Ovary (tissue), 10 donors: ENCODE measurements around the gene MYO6. TPM values are rescaled to one million over a fixed set of nuclear protein-coding genes. Genes with fewer than 3 reads are reported as not detected.
"Not testable (repeated sequence)": the region's sequence is repeated elsewhere in the genome, so short reads cannot be mapped to it uniquely, and the experiment has no call there.

Experiments used
- DNase-seq, 5 donors: peaks; one replicate each; pipeline ENCODE4 v3.0.0-alpha.2; 2019 to 2020
- H3K27ac ChIP-seq, 2 donors: fragments of 200-600 bp; one replicate each; pipeline versions ENCODE4 v1.5.1 to v1.8.0; 2019 to 2022
- H3K27me3 ChIP-seq: fragments of 200-600 bp; one replicate; pipeline ENCODE4 v1.8.0; 2022
- H3K36me3 ChIP-seq: fragments of 200-600 bp; sonication (generic); one replicate; pipeline ENCODE4 v1.5.1; 2019
- H3K4me1 ChIP-seq: one replicate; pipeline ENCODE4 v1.8.1; 2013; ENCODE audit warnings: mild to moderate bottlenecking, moderate library complexity; ENCODE audit not compliant: insufficient read depth
- H3K4me3 ChIP-seq: fragments of 200-600 bp; sonication (generic); one replicate; pipeline ENCODE4 v1.5.1; 2017
- H3K9me3 ChIP-seq, 2 donors: fragments of 200-600 bp in 1 of 2; sonication (generic) in 1 of 2; one replicate each; pipeline versions ENCODE4 v1.5.1 to v1.8.1; 2013 to 2019; ENCODE audit warnings: mild to moderate bottlenecking in 1 of 2, moderate library complexity in 1 of 2
- EP300 ChIP-seq: sonication (generic); formaldehyde crosslinking; IDR thresholded peaks from one replicate; pipeline ENCODE4 v1.6.1; 2017; ENCODE audit warnings: antibody characterized with exemption
- POLR2A ChIP-seq: fragments of 450-650 bp; IDR thresholded peaks from one replicate; pipeline ENCODE4 v1.6.1; 2017; ENCODE audit warnings: antibody characterized with exemption, mild to moderate bottlenecking, moderate library complexity
- WGBS, 3 donors: extraction: QIAGEN DNeasy Blood & Tissue Kit in 1 of 3; methylation state at CpG; one replicate each; pipeline versions ENCODE4 v1.1.5 to v1.1.7; 2013 to 2017; 5-methylcytosine and 5-hydroxymethylcytosine counted together
- intact Hi-C, 4 donors: fragments of 100-400 bp; cut with DNase I; formaldehyde crosslinking; loops; one replicate each; pipeline versions ENCODE4 v1.11.0 to v1.15.1; 2022 to 2023
- long read RNA-seq, 3 donors: library from polyadenylated mRNA in 2 of 3; unstranded in 2 of 3; transcript quantifications; one replicate each; pipeline ENCODE4 v2.0.0 and lab custom pipeline, GENCODE V29; 2021 to 2026
- polyA plus RNA-seq, 2 donors: library from polyadenylated mRNA; stranded (reverse); fragments of 200-250 nt in 1 of 2; fragments of 350-450 nt in 1 of 2; fragmentation: Illumina TruSeq in 1 of 2; extraction: RNeasy Lipid Tissue Mini Kit (QIAGEN cat#74804) in 1 of 2; gene quantifications; one replicate each; pipeline ENCODE4 v1.2.3, GENCODE V29; 2013 to 2014
- total RNA-seq, 7 donors: library from RNA; depleted of rRNA in 2 of 7; stranded (reverse); fragments of >200 nt in 2 of 7; fragmentation: NEBNext Ultra II Directional in 3 of 7; extraction: Animal tissue kit (Norgen Biotek cat#: 25700) in 3 of 7; gene quantifications; one replicate each; pipeline versions ENCODE4 v1.1.0 to v1.2.4, GENCODE V29; 2016 to 2023
- TF ChIP-seq, protein P1 (sequence below), 3 donors: fragments of 450-650 bp in 2 of 3; fragments of 200-600 bp in 1 of 3; IDR thresholded peaks; one replicate each; pipeline versions ENCODE4 v1.5.1 to v1.8.0; 2016 to 2022; ENCODE audit warnings: antibody characterized with exemption in 3 of 3, mild to moderate bottlenecking in 1 of 3
- donor health status: DM: no; HTN: no; CAD: no; lungs with moderate emphysema.
- donor health status: DM: no; HTN: no; CAD: no.
- donor health status: Bipolar disorder and iron deficiency.
- donor health status: DM: yes; HTN: yes; CAD: no.
- donor health status: DM: no; HTN: no; CAD: no.
- donor health status: DM: yes; HTN: yes; CAD: no.

The MYO6 gene
- total RNA-seq (10 to 100 TPM in 4 of 7 donors, 1 to 10 TPM in 3; 7.5 to 20.8 (median 13.1) TPM), polyA plus RNA-seq (10 to 100 TPM in 1 of 2 donors, 1 to 10 TPM in 1; 4.4 to 12.3 TPM)
- long read RNA-seq, donor 1, partial matches to known transcripts = 63 of 73 reads
- long read RNA-seq, donor 1, other reads (novel, unspliced or antisense) = 10 of 73 reads
- long read RNA-seq, donor 2, partial matches to known transcripts = 40 of 40 reads
- long read RNA-seq, donor 2, other reads (novel, unspliced or antisense) = 0 of 40 reads
- long read RNA-seq, donor 3, partial matches to known transcripts = 6 of 30 reads
- long read RNA-seq, donor 3, other reads (novel, unspliced or antisense) = 24 of 30 reads

DNA sequence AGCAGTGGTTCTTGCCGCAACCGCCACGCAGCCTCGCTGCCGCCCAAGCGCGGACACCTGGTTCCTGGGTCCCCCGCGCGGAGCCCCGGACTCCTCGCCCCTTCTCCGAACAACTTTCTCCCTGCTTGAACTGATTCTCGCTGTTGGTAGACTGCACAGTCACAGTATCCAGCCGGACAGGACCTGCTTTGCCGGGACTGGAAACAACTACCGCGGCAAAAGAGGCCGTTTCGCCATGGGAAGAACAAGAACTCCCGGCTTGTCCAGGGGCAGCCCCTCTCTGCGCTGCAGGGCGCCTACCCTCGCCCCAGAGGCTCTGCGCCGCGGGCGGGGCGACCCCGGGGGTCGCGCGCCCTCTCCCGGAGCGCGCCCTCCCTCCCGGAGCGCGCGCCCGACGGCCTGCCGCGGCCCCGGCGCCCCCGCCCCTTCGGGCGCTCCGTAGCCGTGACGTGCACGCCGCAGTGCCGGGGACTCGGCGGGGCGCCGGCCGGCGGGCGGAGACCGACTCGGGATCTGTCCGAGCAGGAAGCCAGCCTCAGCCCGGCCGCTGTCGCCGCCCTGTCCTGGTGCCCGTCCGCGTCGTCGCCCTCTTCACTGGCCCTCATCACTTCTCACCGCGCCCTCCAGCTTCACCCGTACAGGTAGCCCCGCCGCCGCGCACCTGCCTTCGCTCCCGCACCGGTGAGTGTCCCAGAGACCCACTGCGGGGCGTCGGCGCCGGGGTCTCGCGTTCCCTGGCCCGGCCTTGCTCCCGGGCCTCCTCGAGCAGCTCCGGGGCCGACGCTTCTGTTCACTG lies at the start of gene MYO6:
Gene MYO6 (plus strand): TSS at position 497 of the 796 bp plus-strand sequence. CDS start 68,309 bp downstream, outside the sequence.
- H3K27ac ChIP-seq = peak within 1 kb of the TSS; percentile 62 to 70
- H3K4me3 ChIP-seq = peak within 1 kb of the TSS; percentile 81
- intact Hi-C loops = loop anchor here in 1 of 4 donors (5.0 kb wide), 1 partner anchor 147 kb away; the partner anchor contains the start of gene SENP6
- DNase-seq = peak; percentile 61 to 78 (median 71)
- no peaks in the 10 kb centered on the region for H3K9me3 ChIP-seq
- peaks cover 2% of the 10 kb centered on the region for H3K4me1 ChIP-seq
- H3K27me3 ChIP-seq = no peaks in the 10 kb centered on the region
- 0% methylated on average over 22 to 95 of the region's 97 CpGs for WGBS, 3 donors
- TF ChIP-seq, protein P1, sequence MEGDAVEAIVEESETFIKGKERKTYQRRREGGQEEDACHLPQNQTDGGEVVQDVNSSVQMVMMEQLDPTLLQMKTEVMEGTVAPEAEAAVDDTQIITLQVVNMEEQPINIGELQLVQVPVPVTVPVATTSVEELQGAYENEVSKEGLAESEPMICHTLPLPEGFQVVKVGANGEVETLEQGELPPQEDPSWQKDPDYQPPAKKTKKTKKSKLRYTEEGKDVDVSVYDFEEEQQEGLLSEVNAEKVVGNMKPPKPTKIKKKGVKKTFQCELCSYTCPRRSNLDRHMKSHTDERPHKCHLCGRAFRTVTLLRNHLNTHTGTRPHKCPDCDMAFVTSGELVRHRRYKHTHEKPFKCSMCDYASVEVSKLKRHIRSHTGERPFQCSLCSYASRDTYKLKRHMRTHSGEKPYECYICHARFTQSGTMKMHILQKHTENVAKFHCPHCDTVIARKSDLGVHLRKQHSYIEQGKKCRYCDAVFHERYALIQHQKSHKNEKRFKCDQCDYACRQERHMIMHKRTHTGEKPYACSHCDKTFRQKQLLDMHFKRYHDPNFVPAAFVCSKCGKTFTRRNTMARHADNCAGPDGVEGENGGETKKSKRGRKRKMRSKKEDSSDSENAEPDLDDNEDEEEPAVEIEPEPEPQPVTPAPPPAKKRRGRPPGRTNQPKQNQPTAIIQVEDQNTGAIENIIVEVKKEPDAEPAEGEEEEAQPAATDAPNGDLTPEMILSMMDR (IDR thresholded peaks at IDR 0.05) = no peak
- TF ChIP-seq EP300 (no peak), POLR2A (peak; percentile 43)
- H3K36me3 ChIP-seq = no peaks in the 10 kb centered on the region

DNA sequence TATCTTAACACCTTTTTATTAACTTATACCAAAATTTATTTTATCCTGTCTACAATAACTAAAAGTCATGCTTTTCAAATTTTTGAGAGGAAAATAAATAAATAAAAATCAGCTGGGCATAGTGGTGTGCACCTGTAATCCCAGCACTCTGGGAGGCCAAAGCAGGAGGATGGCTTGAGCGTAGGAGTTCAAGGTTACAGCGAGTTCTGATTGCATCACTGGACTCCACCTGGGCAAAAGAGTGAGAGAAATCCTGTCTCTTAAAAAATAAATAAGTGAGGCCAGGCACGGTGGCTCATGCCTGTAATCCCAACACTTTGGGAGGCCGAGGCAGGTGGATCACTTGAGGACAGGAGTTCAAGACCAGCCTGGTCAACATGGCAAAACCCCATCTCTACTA lies 40.7 kb upstream of the MYO6 start:
- H3K4me3 ChIP-seq, intact Hi-C loops, H3K27me3 ChIP-seq, H3K4me1 ChIP-seq, DNase-seq, H3K36me3 ChIP-seq, H3K9me3 ChIP-seq, H3K27ac ChIP-seq: not testable (repeated sequence)
- 95 to 98% (median 95%) methylated on average over 4 of the region's 4 CpGs for WGBS, 3 donors

DNA sequence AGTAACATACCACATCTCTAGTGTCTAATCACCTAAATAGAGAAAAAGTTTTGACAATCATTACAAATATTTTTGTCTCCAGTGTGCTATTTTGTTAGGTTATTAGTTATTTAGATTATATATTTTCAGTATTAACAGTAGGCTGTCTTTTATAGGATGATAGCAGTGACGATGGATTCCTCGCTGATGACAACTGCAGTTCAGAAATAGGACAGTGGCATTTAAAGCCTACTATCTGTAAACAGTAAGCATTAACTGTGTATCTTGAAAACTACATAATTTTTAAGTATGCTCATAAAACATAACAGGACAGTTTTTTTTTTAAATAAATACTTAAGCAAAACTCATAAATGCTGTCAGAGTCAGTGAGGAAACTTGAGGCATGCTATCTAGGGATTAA lies 37.9 kb upstream of the MYO6 start:
- no peaks in the 10 kb centered on the region for H3K27me3 ChIP-seq
- no peaks in the 10 kb centered on the region for H3K9me3 ChIP-seq
- H3K27ac ChIP-seq = no peak overlapping the region
- H3K36me3 ChIP-seq = no peaks in the 10 kb centered on the region
- WGBS, 3 donors = 73 to 87% (median 82%) methylated on average over 2 of the region's 2 CpGs
- no peak overlapping the region for H3K4me3 ChIP-seq
- DNase-seq = no peak
- no peak for TF ChIP-seq EP300
- no peak for TF ChIP-seq POLR2A
- TF ChIP-seq, protein P1 (IDR thresholded peaks at IDR 0.05) = no peak
- intact Hi-C loops = no loop called here
- no peaks in the 10 kb centered on the region for H3K4me1 ChIP-seq

GRCh38 chr6:75719133-75719532 lies 29.9 kb upstream of the MYO6 start:
- no peak for DNase-seq
- H3K27ac ChIP-seq = no peak overlapping the region

DNA sequence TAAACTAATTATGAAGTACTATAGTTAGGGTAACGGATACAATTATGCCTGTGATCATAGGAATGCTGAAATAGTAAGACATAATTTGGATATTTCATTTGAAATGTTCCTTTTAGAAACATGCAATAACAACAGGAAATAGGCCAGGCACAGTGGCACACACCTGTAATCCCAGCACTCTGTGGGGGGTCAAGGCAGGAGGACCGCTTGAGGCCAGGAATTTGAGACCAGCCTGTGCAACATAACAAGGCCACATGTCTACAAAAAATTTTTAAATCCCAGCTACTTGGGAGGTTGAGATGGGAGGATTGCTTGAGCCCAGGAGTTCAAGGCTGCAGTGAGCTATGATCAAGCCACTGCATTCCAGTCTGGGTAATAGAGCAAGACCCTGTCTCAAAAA lies 25.7 kb upstream of the MYO6 start:
- TF ChIP-seq EP300 = no peak
- TF ChIP-seq POLR2A = no peak
- TF ChIP-seq, protein P1 (IDR thresholded peaks at IDR 0.05) = no peak
- 37 to 53% (median 38%) methylated on average over 2 of the region's 2 CpGs for WGBS, 3 donors
- no peak for DNase-seq
- H3K9me3 ChIP-seq = no peaks in the 10 kb centered on the region
- peaks cover 1% of the 10 kb centered on the region for H3K4me1 ChIP-seq
- no peak overlapping the region for H3K4me3 ChIP-seq
- no peaks in the 10 kb centered on the region for H3K36me3 ChIP-seq
- no peaks in the 10 kb centered on the region for H3K27me3 ChIP-seq
- intact Hi-C loops = no loop called here
- H3K27ac ChIP-seq = no peak overlapping the region

More at GRCh38 chr6:75719133-75719532, 29.9 kb upstream of the MYO6 start:
- WGBS, 3 donors = 89 to 92% (median 92%) methylated on average over 3 of the region's 3 CpGs
- no peak for TF ChIP-seq POLR2A
- intact Hi-C loops = no loop called here
- Histone ChIP-seq H3K36me3 (no peaks in the 10 kb centered on the region), H3K9me3 (no peaks in the 10 kb centered on the region), H3K27me3 (no peaks in the 10 kb centered on the region), H3K4me1 (no peaks in the 10 kb centered on the region), H3K4me3 (no peak overlapping the region)
